H9 (cell line): Measurements from ENCODE around the gene TPTE2. TPM values are rescaled to one million over a fixed set of nuclear protein-coding genes. Genes with fewer than 3 reads are reported as not detected.
"Not testable (repeated sequence)": the region's sequence is repeated elsewhere in the genome, so short reads cannot be mapped to it uniquely, and the experiment has no call there.

Experiments used
- DNase-seq: peaks from one replicate; pipeline ENCODE4 v3.0.0-alpha.2; 2017
- H2AFZ ChIP-seq: one replicate; pipeline ENCODE4 v1.6.1; 2013; ENCODE audit warnings: mild to moderate bottlenecking, low read length, control low read depth, moderate library complexity
- H2AK5ac ChIP-seq: 2 replicates; pipeline ENCODE4 v1.6.1; 2013; ENCODE audit warnings: low read length, control low read depth, mixed read lengths; ENCODE audit not compliant: insufficient read length
- H2BK120ac ChIP-seq: one replicate; pipeline ENCODE4 v1.6.1; 2013; ENCODE audit warnings: low read depth, mild to moderate bottlenecking, low read length, control low read depth, inconsistent platforms; ENCODE audit not compliant: poor library complexity, severe bottlenecking
- H2BK12ac ChIP-seq: 2 replicates; pipeline ENCODE4 v1.6.1; 2013; ENCODE audit warnings: low read length, control low read depth, mixed read lengths, low read depth; ENCODE audit not compliant: insufficient read length
- H2BK15ac ChIP-seq: 2 replicates; pipeline ENCODE4 v1.6.1; 2013; ENCODE audit warnings: low read depth, low read length, control low read depth
- H2BK20ac ChIP-seq: one replicate; pipeline ENCODE4 v1.6.1; 2013; ENCODE audit warnings: low read depth, mild to moderate bottlenecking, low read length, control low read depth, inconsistent platforms; ENCODE audit not compliant: poor library complexity, severe bottlenecking
- H2BK5ac ChIP-seq: 2 replicates; pipeline ENCODE4 v1.6.1; 2013; ENCODE audit warnings: low read length, control low read depth, mixed read lengths; ENCODE audit not compliant: insufficient read length
- H3K14ac ChIP-seq: 2 replicates; pipeline ENCODE4 v1.6.1; 2013; ENCODE audit warnings: low read length, control low read depth; ENCODE audit not compliant: insufficient read depth
- H3K18ac ChIP-seq: 2 replicates; pipeline ENCODE4 v1.6.1; 2013; ENCODE audit warnings: low read depth, mild to moderate bottlenecking, mixed read lengths, low read length, control low read depth; ENCODE audit not compliant: insufficient read length
- H3K23ac ChIP-seq: 2 replicates; pipeline ENCODE4 v1.6.1; 2013; ENCODE audit warnings: low read length, control low read depth, mixed read lengths, low read depth; ENCODE audit not compliant: insufficient read length
- H3K23me2 ChIP-seq: 2 replicates; pipeline ENCODE4 v1.6.1; 2013; ENCODE audit warnings: low read depth, mild to moderate bottlenecking, mixed read lengths, low read length, control low read depth; ENCODE audit not compliant: insufficient read length, poor library complexity, severe bottlenecking
- H3K27ac ChIP-seq: 2 replicates; pipeline ENCODE4 v1.5.1; 2013; ENCODE audit warnings: low read length, control low read depth, mixed read lengths, low read depth; ENCODE audit not compliant: insufficient read length
- H3K27me3 ChIP-seq: 2 replicates; pipeline ENCODE4 v1.6.1; 2013; ENCODE audit warnings: low read length, control low read depth, inconsistent platforms; ENCODE audit not compliant: insufficient read depth
- H3K4ac ChIP-seq: 2 replicates; pipeline ENCODE4 v1.6.1; 2013; ENCODE audit warnings: low read depth, mild to moderate bottlenecking, control low read depth, inconsistent platforms, low read length, moderate library complexity
- H3K4me1 ChIP-seq: 2 replicates; pipeline ENCODE4 v1.6.1; 2013; ENCODE audit warnings: low read length, control low read depth, inconsistent platforms; ENCODE audit not compliant: insufficient read depth
- H3K4me2 ChIP-seq: 2 replicates; pipeline ENCODE4 v1.6.1; 2013; ENCODE audit warnings: low read length, control low read depth, mixed read lengths; ENCODE audit not compliant: insufficient read length, insufficient read depth
- H3K56ac ChIP-seq: 2 replicates; pipeline ENCODE4 v1.6.1; 2013; ENCODE audit warnings: low read depth, mild to moderate bottlenecking, mixed read lengths, low read length, control low read depth; ENCODE audit not compliant: insufficient read length
- H3K79me1 ChIP-seq: 2 replicates; pipeline ENCODE4 v1.6.1; 2013; ENCODE audit warnings: low read depth, mild to moderate bottlenecking, moderate library complexity, low read length, control low read depth, inconsistent platforms; ENCODE audit not compliant: insufficient read depth, poor library complexity, severe bottlenecking
- H3K79me2 ChIP-seq: 2 replicates; pipeline ENCODE4 v1.6.1; 2013; ENCODE audit warnings: low read length, control low read depth, inconsistent platforms; ENCODE audit not compliant: insufficient read depth
- H3K9ac ChIP-seq: 2 replicates; pipeline ENCODE4 v1.6.1; 2013; ENCODE audit warnings: low read length, control low read depth, mixed read lengths; ENCODE audit not compliant: insufficient read length; ENCODE audit errors: extremely low read depth
- H3K9me3 ChIP-seq: one replicate; pipeline ENCODE4 v1.6.1; 2013; ENCODE audit warnings: low read depth, low read length, inconsistent platforms; ENCODE audit not compliant: control insufficient read depth
- H3T11ph ChIP-seq: one replicate; pipeline ENCODE4 v1.6.1; 2013; ENCODE audit warnings: mild to moderate bottlenecking, low read length, control low read depth, inconsistent platforms
- H4K20me1 ChIP-seq: one replicate; pipeline ENCODE4 v1.6.1; 2013; ENCODE audit not compliant: control insufficient read depth, insufficient read length, insufficient read depth
- H4K5ac ChIP-seq: 2 replicates; pipeline ENCODE4 v1.6.1; 2013; ENCODE audit warnings: low read depth, mild to moderate bottlenecking, mixed read lengths, low read length, control low read depth; ENCODE audit not compliant: insufficient read length
- H4K8ac ChIP-seq: replicated peaks from 2 replicates; pipeline ENCODE4 v1.6.1; 2013; ENCODE audit warnings: low read length, control low read depth, mixed read lengths, low read depth; ENCODE audit not compliant: insufficient read length
- H4K91ac ChIP-seq: 2 replicates; pipeline ENCODE4 v1.6.1; 2013; ENCODE audit warnings: low read depth, mild to moderate bottlenecking, moderate library complexity, mixed read lengths, low read length, control low read depth; ENCODE audit not compliant: insufficient read length
- H3K27ac Mint-ChIP-seq, 3 experiments: 2 replicates in 2 of 3; 3 replicates in 1 of 3; pipeline ENCODE4 v1.8.0; 2020 to 2021; ENCODE audit warnings: mixed read lengths in 3 of 3, mild to moderate bottlenecking in 1 of 3, moderate library complexity in 1 of 3
- H3K27me3 Mint-ChIP-seq: 2 replicates; pipeline ENCODE4 v1.8.0; 2021; ENCODE audit warnings: low read depth, mild to moderate bottlenecking, moderate library complexity, mixed read lengths
- H3K36me3 Mint-ChIP-seq, 3 experiments: 2 replicates in 2 of 3; 3 replicates in 1 of 3; pipeline ENCODE4 v1.8.0; 2020 to 2021; ENCODE audit warnings: low read depth in 3 of 3, mixed read lengths in 3 of 3; ENCODE audit not compliant: insufficient read depth in 1 of 3
- H3K4me1 Mint-ChIP-seq, 2 experiments: 2 replicates each; pipeline ENCODE4 v1.8.0; 2020; ENCODE audit warnings: mixed read lengths in 2 of 2
- H3K4me3 Mint-ChIP-seq, 2 experiments: 2 replicates in 1 of 2; 3 replicates in 1 of 2; pipeline ENCODE4 v1.8.0; 2020 to 2021; ENCODE audit warnings: mild to moderate bottlenecking in 2 of 2, mixed read lengths in 2 of 2, moderate library complexity in 1 of 2
- H3K9me3 Mint-ChIP-seq, 2 experiments: 2 replicates in 1 of 2; 3 replicates in 1 of 2; pipeline ENCODE4 v1.8.0; 2020; ENCODE audit warnings: mild to moderate bottlenecking in 2 of 2, mixed read lengths in 2 of 2, moderate library complexity in 1 of 2
- WGBS: extraction: QIAGEN DNeasy Blood & Tissue Kit; methylation state at CpG from one replicate; pipeline ENCODE4 v1.1.7; 2013; ENCODE audit warnings: missing lambda C conversion rate, low lambda C conversion rate, mixed read lengths; ENCODE audit not compliant: insufficient read length; ENCODE audit errors: extremely low coverage; 5-methylcytosine and 5-hydroxymethylcytosine counted together
- total RNA-seq: library from RNA; stranded (reverse); gene quantifications from 2 replicates; pipeline ENCODE4 v1.2.1, GENCODE V29; 2021

The TPTE2 gene
- total RNA-seq, 1 experiment from 2014 or later = not detected

DNA sequence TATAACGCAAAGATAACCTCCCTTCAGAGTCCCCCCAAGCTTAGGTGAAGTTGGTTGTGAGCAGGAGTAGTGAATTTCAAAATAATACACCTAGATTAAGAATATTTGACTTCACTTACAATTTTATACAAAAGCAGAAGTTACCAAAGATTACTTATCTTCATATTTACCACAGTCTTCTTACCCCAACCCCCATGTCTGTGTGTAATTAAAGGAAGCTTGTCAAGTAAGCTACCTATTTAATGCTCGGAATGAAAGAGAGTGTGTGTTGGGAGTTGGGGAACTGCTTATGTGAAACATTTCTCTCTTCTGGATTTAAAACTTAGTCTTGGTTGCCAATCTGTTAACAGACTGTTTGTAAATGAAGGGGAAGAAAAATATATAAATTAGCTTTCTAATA is 139.1 kb downstream of the TPTE2 start:
- not testable (repeated sequence) for H3K23ac ChIP-seq, H3K4me1 Mint-ChIP-seq, H3K56ac ChIP-seq, H3K27me3 ChIP-seq, H2AK5ac ChIP-seq, H3K79me2 ChIP-seq, H3T11ph ChIP-seq, H2BK5ac ChIP-seq, H2AFZ ChIP-seq, H2BK15ac ChIP-seq, H3K27ac ChIP-seq, H3K23me2 ChIP-seq, H4K8ac ChIP-seq, H4K5ac ChIP-seq, H4K91ac ChIP-seq, H4K20me1 ChIP-seq, H2BK120ac ChIP-seq, H3K36me3 Mint-ChIP-seq, H3K9ac ChIP-seq, H2BK20ac ChIP-seq, H3K79me1 ChIP-seq, H3K4me3 Mint-ChIP-seq, H3K14ac ChIP-seq, H3K27ac Mint-ChIP-seq, H3K4me2 ChIP-seq, H3K4me1 ChIP-seq, H3K18ac ChIP-seq, H3K4ac ChIP-seq, DNase-seq, H3K27me3 Mint-ChIP-seq, H2BK12ac ChIP-seq
- H3K9me3 Mint-ChIP-seq = peaks cover 67 to 84% of the 10 kb centered on the region in 2 experiments
- H3K9me3 ChIP-seq = peaks cover 16% of the 10 kb centered on the region
- WGBS = no CpG with 5 or more reads among the region's 2 CpGs

DNA sequence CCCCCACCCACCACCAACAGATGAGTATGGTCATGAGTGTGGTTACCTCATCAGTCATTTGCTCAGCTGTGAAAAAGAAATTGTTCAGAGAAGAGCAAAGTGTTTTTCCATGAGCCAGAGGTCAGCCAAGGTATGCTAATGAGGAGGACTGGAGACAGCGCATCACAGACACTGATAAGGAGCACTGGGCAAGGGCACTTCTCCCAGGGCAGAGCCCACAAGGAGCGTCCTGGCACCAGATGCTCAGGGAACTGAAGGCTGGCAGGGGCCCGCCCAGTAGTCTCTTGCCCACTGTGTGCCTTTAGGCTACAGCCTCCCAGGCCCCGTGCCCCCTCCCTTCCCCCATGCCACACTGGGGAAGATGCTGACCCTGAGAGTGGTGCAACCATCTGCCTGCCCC is 148.8 kb downstream of the TPTE2 start:
- not testable (repeated sequence) for H2BK15ac ChIP-seq, H3K18ac ChIP-seq, H4K5ac ChIP-seq, H3K14ac ChIP-seq, H3K27me3 Mint-ChIP-seq, H3K27ac Mint-ChIP-seq, H3K4me1 ChIP-seq, H4K91ac ChIP-seq, DNase-seq, H2BK20ac ChIP-seq, H3K79me1 ChIP-seq, H4K8ac ChIP-seq, H2AK5ac ChIP-seq, H3K9ac ChIP-seq, H3K23me2 ChIP-seq, H3K79me2 ChIP-seq, H3T11ph ChIP-seq, H3K27ac ChIP-seq, H2AFZ ChIP-seq, H3K4me1 Mint-ChIP-seq, H2BK120ac ChIP-seq, H3K4me3 Mint-ChIP-seq, H4K20me1 ChIP-seq, H2BK12ac ChIP-seq, H2BK5ac ChIP-seq, H3K4me2 ChIP-seq, H3K27me3 ChIP-seq, H3K4ac ChIP-seq, H3K23ac ChIP-seq, H3K56ac ChIP-seq
- H3K36me3 Mint-ChIP-seq = peaks cover 7 to 21% (median 13%) of the 10 kb centered on the region in 3 experiments; a peak in 6 of 7 replicates
- peaks cover 90 to 91% of the 10 kb centered on the region in 2 experiments for H3K9me3 Mint-ChIP-seq
- H3K9me3 ChIP-seq = peaks cover 35% of the 10 kb centered on the region
- no CpG with 5 or more reads among the region's 4 CpGs for WGBS
